ENCODE measurements around the gene ASXL2. TPM values are rescaled to one million over a fixed set of nuclear protein-coding genes. Genes with fewer than 3 reads are reported as not detected.

ASXL2 gene
- polyA plus RNA-seq, 2 donors: 1.9 to 2.7 TPM

GRCh38 chr2:25758348-25758747, 119.9 kb downstream of the ASXL2 start:
- no peaks in the 10 kb centered on the region for H3K9me3 ChIP-seq (ENCODE audit: control insufficient read depth in 2 of 2, insufficient read depth in 1 of 2, low read depth in 1 of 2, low read length in 1 of 2)
- H3K4me1 ChIP-seq (ENCODE audit: control insufficient read depth in 2 of 2, insufficient read depth in 2 of 2, low read length in 1 of 2): no peaks in the 10 kb centered on the region
- H3K36me3 ChIP-seq (ENCODE audit: control insufficient read depth in 2 of 2, insufficient read depth in 2 of 2, low read length in 1 of 2): peaks cover 0 to 3% of the 10 kb centered on the region in 2 donors
- 71 to 78% methylated on average over 1 of the region's 1 CpG for WGBS, 2 donors
- H3K27ac ChIP-seq (ENCODE audit: low read depth in 2 of 2, low read length in 1 of 2): peak overlapping the region in 1 of 2 donors; percentile 54
- H3K27me3 ChIP-seq (ENCODE audit: control insufficient read depth in 1 of 2, insufficient read depth in 2 of 2, low read length in 2 of 2): no peaks in the 10 kb centered on the region
- H3K4me3 ChIP-seq (ENCODE audit: low read depth in 1 of 2, low read length in 2 of 2): no peak overlapping the region

GRCh38 chr2:25757906-25758305, 120.4 kb downstream of the ASXL2 start:
- H3K27ac ChIP-seq (ENCODE audit: low read depth in 2 of 2, low read length in 1 of 2): no peak overlapping the region
- H3K9me3 ChIP-seq (ENCODE audit: control insufficient read depth in 2 of 2, insufficient read depth in 1 of 2, low read depth in 1 of 2, low read length in 1 of 2): no peaks in the 10 kb centered on the region
- WGBS, 2 donors: 42 to 58% methylated on average over 1 of the region's 1 CpG
- H3K36me3 ChIP-seq (ENCODE audit: control insufficient read depth in 2 of 2, insufficient read depth in 2 of 2, low read length in 1 of 2): peaks cover 0 to 4% of the 10 kb centered on the region in 2 donors
- no peaks in the 10 kb centered on the region for H3K27me3 ChIP-seq (ENCODE audit: control insufficient read depth in 1 of 2, insufficient read depth in 2 of 2, low read length in 2 of 2)
- H3K4me1 ChIP-seq (ENCODE audit: control insufficient read depth in 2 of 2, insufficient read depth in 2 of 2, low read length in 1 of 2): no peaks in the 10 kb centered on the region
- H3K4me3 ChIP-seq (ENCODE audit: low read depth in 1 of 2, low read length in 2 of 2): no peak overlapping the region

DNA sequence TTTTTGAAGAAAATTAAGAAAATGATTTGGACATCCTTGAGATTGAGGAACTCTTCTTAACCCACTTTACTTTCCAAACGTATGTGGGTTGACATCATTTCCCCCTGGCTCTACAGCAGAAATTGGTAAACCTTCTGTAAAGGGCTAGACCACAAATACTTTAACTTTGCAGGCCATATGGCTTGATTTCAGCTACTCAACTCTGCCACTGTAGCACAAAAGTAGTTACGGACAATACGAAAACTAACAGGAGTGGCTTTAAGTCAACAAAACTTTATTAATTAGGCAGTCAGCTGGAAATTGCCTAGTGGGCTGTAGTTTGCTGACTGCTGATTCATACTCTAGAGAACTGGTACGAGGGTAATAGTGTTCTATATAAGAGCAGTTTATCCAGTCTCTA, 121.8 kb downstream of the ASXL2 start:
- no peaks in the 10 kb centered on the region for H3K9me3 ChIP-seq (ENCODE audit: control insufficient read depth in 2 of 2, insufficient read depth in 1 of 2, low read depth in 1 of 2, low read length in 1 of 2)
- no peak overlapping the region for H3K27ac ChIP-seq (ENCODE audit: low read depth in 2 of 2, low read length in 1 of 2)
- H3K36me3 ChIP-seq (ENCODE audit: control insufficient read depth in 2 of 2, insufficient read depth in 2 of 2, low read length in 1 of 2): peaks cover 0 to 4% of the 10 kb centered on the region in 2 donors
- WGBS, 2 donors: 60 to 68% methylated on average over 4 of the region's 4 CpGs
- H3K27me3 ChIP-seq (ENCODE audit: control insufficient read depth in 1 of 2, insufficient read depth in 2 of 2, low read length in 2 of 2): no peaks in the 10 kb centered on the region
- no peaks in the 10 kb centered on the region for H3K4me1 ChIP-seq (ENCODE audit: control insufficient read depth in 2 of 2, insufficient read depth in 2 of 2, low read length in 1 of 2)
- H3K4me3 ChIP-seq (ENCODE audit: low read depth in 1 of 2, low read length in 2 of 2): no peak overlapping the region

DNA sequence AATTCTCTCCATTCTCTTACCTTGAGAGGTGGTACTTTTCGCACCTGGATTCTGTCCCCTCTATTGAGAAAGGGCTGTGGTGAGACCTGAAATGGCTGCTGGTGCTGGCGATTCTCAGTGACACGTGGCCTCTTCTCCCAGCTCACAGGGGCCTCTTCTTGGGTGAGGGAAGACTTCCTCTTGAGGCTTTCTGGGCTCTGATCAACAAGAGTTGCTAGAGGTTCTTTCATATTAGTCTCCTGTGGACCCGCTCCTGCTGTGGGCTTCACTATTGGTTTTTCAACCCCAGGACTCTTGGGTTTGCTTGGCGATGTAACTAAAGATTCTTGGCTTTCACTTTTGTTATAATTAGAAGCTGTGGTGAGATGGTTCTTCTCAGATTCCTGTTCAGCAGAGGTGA, 128.6 kb downstream of the ASXL2 start:
- H3K4me1 ChIP-seq (ENCODE audit: control insufficient read depth in 2 of 2, insufficient read depth in 2 of 2, low read length in 1 of 2): no peaks in the 10 kb centered on the region
- 91 to 95% methylated on average over 5 of the region's 5 CpGs for WGBS, 2 donors
- H3K36me3 ChIP-seq (ENCODE audit: control insufficient read depth in 2 of 2, insufficient read depth in 2 of 2, low read length in 1 of 2): peaks cover 4 to 7% of the 10 kb centered on the region in 2 donors
- no peak overlapping the region for H3K4me3 ChIP-seq (ENCODE audit: low read depth in 1 of 2, low read length in 2 of 2)
- H3K9me3 ChIP-seq (ENCODE audit: control insufficient read depth in 2 of 2, insufficient read depth in 1 of 2, low read depth in 1 of 2, low read length in 1 of 2): no peaks in the 10 kb centered on the region
- no peak overlapping the region for H3K27ac ChIP-seq (ENCODE audit: low read depth in 2 of 2, low read length in 1 of 2)
- H3K27me3 ChIP-seq (ENCODE audit: control insufficient read depth in 1 of 2, insufficient read depth in 2 of 2, low read length in 2 of 2): no peaks in the 10 kb centered on the region

- Histone ChIP-seq H3K4me1 (ENCODE audit: control insufficient read depth in 2 of 2, insufficient read depth in 2 of 2, low read length in 1 of 2) (no peaks in the 10 kb centered on the region), H3K9me3 (ENCODE audit: control insufficient read depth in 2 of 2, insufficient read depth in 1 of 2, low read depth in 1 of 2, low read length in 1 of 2) (no peaks in the 10 kb centered on the region), H3K27ac (ENCODE audit: low read depth in 2 of 2, low read length in 1 of 2) (no peak overlapping the region), H3K4me3 (ENCODE audit: low read depth in 1 of 2, low read length in 2 of 2) (no peak overlapping the region), H3K27me3 (ENCODE audit: control insufficient read depth in 1 of 2, insufficient read depth in 2 of 2, low read length in 2 of 2) (no peaks in the 10 kb centered on the region), H3K36me3 (ENCODE audit: control insufficient read depth in 2 of 2, insufficient read depth in 2 of 2, low read length in 1 of 2) (peaks cover 12 to 16% of the 10 kb centered on the region in 2 donors)
- 94 to 95% methylated on average over 8 of the region's 8 CpGs for WGBS, 2 donors
Measured at GRCh38 chr2:25744055-25744454, 134.2 kb downstream of the ASXL2 start.

GRCh38 chr2:25743132-25743830, 135.0 kb downstream of the ASXL2 start:
- Histone ChIP-seq H3K4me1 (ENCODE audit: control insufficient read depth in 2 of 2, insufficient read depth in 2 of 2, low read length in 1 of 2) (no peaks in the 10 kb centered on the region), H3K9me3 (ENCODE audit: control insufficient read depth in 2 of 2, insufficient read depth in 1 of 2, low read depth in 1 of 2, low read length in 1 of 2) (no peaks in the 10 kb centered on the region), H3K27me3 (ENCODE audit: control insufficient read depth in 1 of 2, insufficient read depth in 2 of 2, low read length in 2 of 2) (no peaks in the 10 kb centered on the region), H3K4me3 (ENCODE audit: low read depth in 1 of 2, low read length in 2 of 2) (no peak overlapping the region), H3K36me3 (ENCODE audit: control insufficient read depth in 2 of 2, insufficient read depth in 2 of 2, low read length in 1 of 2) (peaks cover 12 to 16% of the 10 kb centered on the region in 2 donors), H3K27ac (ENCODE audit: low read depth in 2 of 2, low read length in 1 of 2) (no peak overlapping the region)
- WGBS, 2 donors: 70 to 81% methylated on average over 5 of the region's 5 CpGs

DNA sequence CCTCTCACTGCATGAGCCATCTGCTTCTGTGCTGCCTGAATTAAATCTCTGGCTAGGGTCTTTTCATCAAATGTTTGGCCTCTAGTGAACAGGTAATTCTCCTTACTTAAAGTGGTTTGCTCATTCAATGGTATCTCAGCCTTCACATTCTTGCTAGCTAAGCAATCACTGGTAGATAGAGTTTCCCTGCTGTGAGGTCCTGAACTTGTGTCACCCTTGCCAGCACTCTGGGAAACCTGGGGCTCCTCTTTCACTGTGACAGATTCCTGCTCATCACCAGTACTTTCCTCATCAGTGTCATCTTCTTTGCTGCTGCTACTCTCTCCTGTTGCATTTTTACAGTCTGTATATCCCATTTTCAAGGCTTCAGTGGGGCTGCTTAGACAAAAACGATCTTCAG, 135.8 kb downstream of the ASXL2 start:
- WGBS, 2 donors: 91 to 93% methylated on average over 1 of the region's 1 CpG
- Histone ChIP-seq H3K9me3 (ENCODE audit: control insufficient read depth in 2 of 2, insufficient read depth in 1 of 2, low read depth in 1 of 2, low read length in 1 of 2) (no peaks in the 10 kb centered on the region), H3K36me3 (ENCODE audit: control insufficient read depth in 2 of 2, insufficient read depth in 2 of 2, low read length in 1 of 2) (peaks cover 12 to 16% of the 10 kb centered on the region in 2 donors), H3K4me1 (ENCODE audit: control insufficient read depth in 2 of 2, insufficient read depth in 2 of 2, low read length in 1 of 2) (no peaks in the 10 kb centered on the region), H3K4me3 (ENCODE audit: low read depth in 1 of 2, low read length in 2 of 2) (no peak overlapping the region), H3K27ac (ENCODE audit: low read depth in 2 of 2, low read length in 1 of 2) (no peak overlapping the region), H3K27me3 (ENCODE audit: control insufficient read depth in 1 of 2, insufficient read depth in 2 of 2, low read length in 2 of 2) (no peaks in the 10 kb centered on the region)

DNA sequence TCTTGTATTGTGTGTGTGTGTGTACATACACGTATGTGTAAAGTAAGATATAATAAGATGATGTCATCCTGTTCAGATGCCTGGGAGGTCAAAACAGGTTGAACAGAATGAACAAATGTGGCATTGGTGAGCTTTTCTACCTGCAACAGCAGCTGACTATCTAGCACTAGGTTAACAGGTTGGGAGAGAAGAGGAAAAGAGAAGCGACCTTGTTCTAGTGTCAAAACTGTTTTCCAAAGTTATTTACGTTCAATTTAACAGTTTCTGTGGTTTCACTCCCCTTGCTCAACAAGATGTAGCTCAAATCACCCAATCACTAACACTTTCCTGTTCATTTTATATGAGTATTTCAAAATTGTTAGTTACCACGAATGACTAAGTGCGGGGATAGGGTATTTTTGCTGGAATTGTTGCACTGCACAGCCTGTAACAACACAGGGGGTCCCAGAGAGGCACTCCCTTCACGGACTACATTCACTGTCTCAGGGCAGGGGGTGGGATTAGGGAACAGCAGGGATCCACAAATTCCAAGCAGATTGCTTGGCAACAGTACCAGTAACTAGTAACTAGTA, 137.4 kb downstream of the ASXL2 start:
- Histone ChIP-seq H3K36me3 (ENCODE audit: control insufficient read depth in 2 of 2, insufficient read depth in 2 of 2, low read length in 1 of 2) (peaks cover 12 to 16% of the 10 kb centered on the region in 2 donors), H3K9me3 (ENCODE audit: control insufficient read depth in 2 of 2, insufficient read depth in 1 of 2, low read depth in 1 of 2, low read length in 1 of 2) (no peaks in the 10 kb centered on the region), H3K27ac (ENCODE audit: low read depth in 2 of 2, low read length in 1 of 2) (peak overlapping the region in 1 of 2 donors; percentile 2), H3K4me3 (ENCODE audit: low read depth in 1 of 2, low read length in 2 of 2) (no peak overlapping the region), H3K27me3 (ENCODE audit: control insufficient read depth in 1 of 2, insufficient read depth in 2 of 2, low read length in 2 of 2) (no peaks in the 10 kb centered on the region), H3K4me1 (ENCODE audit: control insufficient read depth in 2 of 2, insufficient read depth in 2 of 2, low read length in 1 of 2) (no peaks in the 10 kb centered on the region)
- 69 to 75% methylated on average over 6 of the region's 6 CpGs for WGBS, 2 donors

DNA sequence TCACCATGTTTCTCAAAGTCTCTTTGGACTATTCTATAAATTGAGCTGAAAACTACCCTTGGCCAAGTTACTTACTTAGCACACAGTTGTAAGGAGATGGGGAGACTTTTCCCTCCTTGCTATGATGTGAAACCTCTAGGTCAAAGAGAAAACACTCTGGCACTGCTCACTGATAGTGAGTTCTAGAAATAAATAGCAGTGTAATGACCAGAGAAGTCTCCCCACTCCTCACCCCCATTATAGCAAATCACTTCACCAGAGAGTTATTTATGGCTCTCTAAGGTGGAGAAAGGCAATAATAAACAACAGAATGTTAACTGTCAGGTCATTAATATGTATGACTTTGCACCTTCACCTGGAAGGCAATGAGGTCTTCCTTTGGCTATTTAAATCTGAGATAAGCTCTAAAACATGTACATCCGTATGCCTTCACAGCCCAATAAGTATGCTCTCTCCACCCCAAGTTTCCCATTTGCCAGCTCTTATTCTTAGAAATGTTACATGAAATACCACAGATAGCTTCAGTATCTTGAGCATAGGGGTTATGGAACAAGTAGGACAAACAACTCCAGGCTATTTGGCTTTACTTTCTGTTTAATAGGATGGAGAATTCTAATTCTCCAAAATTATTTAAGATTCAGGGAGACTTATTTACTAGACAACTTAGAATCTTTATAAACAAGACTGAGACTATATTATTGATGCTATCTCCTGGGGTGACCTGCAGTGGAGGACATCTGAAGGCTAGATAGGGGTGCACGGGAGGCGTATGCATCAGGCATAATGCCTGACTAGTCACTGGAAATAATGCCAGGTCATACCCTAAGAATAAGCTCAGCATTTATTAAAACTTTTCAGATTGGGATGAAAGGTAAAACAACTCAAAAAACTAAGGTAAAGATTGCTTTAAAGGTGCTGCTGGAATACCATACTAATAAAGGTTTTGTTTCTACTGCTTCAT, 139.6 kb downstream of the ASXL2 start:
- WGBS, 2 donors: 77 to 89% methylated on average over 3 of the region's 3 CpGs
- Histone ChIP-seq H3K4me3 (ENCODE audit: low read depth in 1 of 2, low read length in 2 of 2) (no peak overlapping the region), H3K27ac (ENCODE audit: low read depth in 2 of 2, low read length in 1 of 2) (no peak overlapping the region), H3K27me3 (ENCODE audit: control insufficient read depth in 1 of 2, insufficient read depth in 2 of 2, low read length in 2 of 2) (no peaks in the 10 kb centered on the region), H3K36me3 (ENCODE audit: control insufficient read depth in 2 of 2, insufficient read depth in 2 of 2, low read length in 1 of 2) (peaks cover 8 to 10% of the 10 kb centered on the region in 2 donors), H3K4me1 (ENCODE audit: control insufficient read depth in 2 of 2, insufficient read depth in 2 of 2, low read length in 1 of 2) (no peaks in the 10 kb centered on the region), H3K9me3 (ENCODE audit: control insufficient read depth in 2 of 2, insufficient read depth in 1 of 2, low read depth in 1 of 2, low read length in 1 of 2) (no peaks in the 10 kb centered on the region)

Data from esophagus (tissue), 2 donors.